CD1c-positive myeloid dendritic cell (primary cell): ENCODE data around the gene OOSP3.
"Not testable (repeated sequence)": the region's sequence is repeated elsewhere in the genome, so short reads cannot be mapped to it uniquely, and the experiment has no call there.

Source experiments
- DNase-seq: peaks from one replicate; pipeline ENCODE4 v3.0.0-alpha.2; 2016; ENCODE audit errors: extremely low spot score

OOSP3 gene

GRCh38 chr11:59877325-59877724 lies 1.3 kb upstream of the OOSP3 start:
- no peak for DNase-seq

- no peak for DNase-seq
Measured at GRCh38 chr11:59877784-59878183, 798 bp upstream of the OOSP3 start.

- DNase-seq = no peak
Measured at GRCh38 chr11:59879567-59879966, 985 bp downstream of the OOSP3 start.

GRCh38 chr11:59883597-59883996 lies 5.0 kb downstream of the OOSP3 start:
- DNase-seq = no peak

GRCh38 chr11:59887156-59887555 lies 8.6 kb downstream of the OOSP3 start:
- DNase-seq = not testable (repeated sequence)

GRCh38 chr11:59891781-59892181 lies 13.2 kb downstream of the OOSP3 start:
- DNase-seq = no peak

- DNase-seq = no peak
Measured at GRCh38 chr11:59894616-59895015, 16.0 kb downstream of the OOSP3 start.

GRCh38 chr11:59898046-59898445 lies 19.5 kb downstream of the OOSP3 start:
- no peak for DNase-seq

GRCh38 chr11:59898650-59899049 lies 20.1 kb downstream of the OOSP3 start:
- DNase-seq = no peak

- no peak for DNase-seq
Measured at GRCh38 chr11:59899532-59899931, 20.9 kb downstream of the OOSP3 start.

- DNase-seq = no peak
Measured at GRCh38 chr11:59900366-59901126, 22.0 kb downstream of the OOSP3 start.

GRCh38 chr11:59901306-59901705 lies 22.7 kb downstream of the OOSP3 start:
- peak; percentile 19 for DNase-seq

- not testable (repeated sequence) for DNase-seq
Measured at GRCh38 chr11:59903569-59903968, 25.0 kb downstream of the OOSP3 start.

- DNase-seq = no peak
Measured at GRCh38 chr11:59918480-59918879, 39.9 kb downstream of the OOSP3 start.

GRCh38 chr11:59918987-59919589 lies 40.5 kb downstream of the OOSP3 start:
- DNase-seq = peak; percentile 49

- no peak for DNase-seq
Measured at GRCh38 chr11:59923813-59924212, 45.2 kb downstream of the OOSP3 start.

- no peak for DNase-seq
Measured at GRCh38 chr11:59931688-59932087, 53.1 kb downstream of the OOSP3 start.

GRCh38 chr11:59938132-59938531 lies 59.5 kb downstream of the OOSP3 start, which contains the start of gene OOSP1:
Gene OOSP1 (plus strand): TSS chr11:59938432. CDS start chr11:59938455, 23 bp downstream.
- DNase-seq = no peak

GRCh38 chr11:59938718-59939117 lies 60.1 kb downstream of the OOSP3 start:
- DNase-seq = no peak

- DNase-seq = no peak
Measured at GRCh38 chr11:59939482-59939881, 60.9 kb downstream of the OOSP3 start.

- no peak for DNase-seq
Measured at GRCh38 chr11:59941091-59941490, 62.5 kb downstream of the OOSP3 start.

- DNase-seq = no peak
Measured at GRCh38 chr11:59943997-59944714, 65.6 kb downstream of the OOSP3 start.

- DNase-seq = no peak
Measured at GRCh38 chr11:59944720-59945119, 66.1 kb downstream of the OOSP3 start.
